HT-29 (cell line): ENCODE measurements around the gene CEACAM7. TPM values are rescaled to one million over a fixed set of nuclear protein-coding genes. Genes with fewer than 3 reads are reported as not detected.

ENCODE experiments used
- DNase-seq: peaks from one replicate; pipeline ENCODE4 v3.0.0-alpha.2; 2015; ENCODE audit warnings: low spot score
- total RNA-seq: library from RNA; depleted of rRNA; stranded (reverse); fragments of >200 nt; shearing (Covaris generic); gene quantifications from 2 replicates; pipeline ENCODE4 v1.2.3, GENCODE V29; 2014

CEACAM7 gene
- total RNA-seq, 1 experiment from 2014 or later = 0.92 TPM

DNA sequence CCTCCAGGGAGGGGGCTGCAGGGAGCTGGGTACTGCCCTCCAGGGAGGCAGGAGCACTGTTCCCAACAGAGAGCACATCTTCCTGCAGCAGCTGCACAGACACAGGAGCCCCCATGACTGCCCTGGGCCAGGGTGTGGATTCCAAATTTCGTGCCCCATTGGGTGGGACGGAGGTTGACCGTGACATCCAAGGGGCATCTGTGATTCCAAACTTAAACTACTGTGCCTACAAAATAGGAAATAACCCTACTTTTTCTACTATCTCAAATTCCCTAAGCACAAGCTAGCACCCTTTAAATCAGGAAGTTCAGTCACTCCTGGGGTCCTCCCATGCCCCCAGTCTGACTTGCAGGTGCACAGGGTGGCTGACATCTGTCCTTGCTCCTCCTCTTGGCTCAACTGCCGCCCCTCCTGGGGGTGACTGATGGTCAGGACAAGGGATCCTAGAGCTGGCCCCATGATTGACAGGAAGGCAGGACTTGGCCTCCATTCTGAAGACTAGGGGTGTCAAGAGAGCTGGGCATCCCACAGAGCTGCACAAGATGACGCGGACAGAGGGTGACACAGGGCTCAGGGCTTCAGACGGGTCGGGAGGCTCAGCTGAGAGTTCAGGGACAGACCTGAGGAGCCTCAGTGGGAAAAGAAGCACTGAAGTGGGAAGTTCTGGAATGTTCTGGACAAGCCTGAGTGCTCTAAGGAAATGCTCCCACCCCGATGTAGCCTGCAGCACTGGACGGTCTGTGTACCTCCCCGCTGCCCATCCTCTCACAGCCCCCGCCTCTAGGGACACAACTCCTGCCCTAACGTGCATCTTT, 12.5 kb upstream of the CEACAM7 start:
- no peak for DNase-seq

GRCh38 chr19:41699968-41700323, 11.9 kb upstream of the CEACAM7 start:
- DNase-seq = no peak

DNA sequence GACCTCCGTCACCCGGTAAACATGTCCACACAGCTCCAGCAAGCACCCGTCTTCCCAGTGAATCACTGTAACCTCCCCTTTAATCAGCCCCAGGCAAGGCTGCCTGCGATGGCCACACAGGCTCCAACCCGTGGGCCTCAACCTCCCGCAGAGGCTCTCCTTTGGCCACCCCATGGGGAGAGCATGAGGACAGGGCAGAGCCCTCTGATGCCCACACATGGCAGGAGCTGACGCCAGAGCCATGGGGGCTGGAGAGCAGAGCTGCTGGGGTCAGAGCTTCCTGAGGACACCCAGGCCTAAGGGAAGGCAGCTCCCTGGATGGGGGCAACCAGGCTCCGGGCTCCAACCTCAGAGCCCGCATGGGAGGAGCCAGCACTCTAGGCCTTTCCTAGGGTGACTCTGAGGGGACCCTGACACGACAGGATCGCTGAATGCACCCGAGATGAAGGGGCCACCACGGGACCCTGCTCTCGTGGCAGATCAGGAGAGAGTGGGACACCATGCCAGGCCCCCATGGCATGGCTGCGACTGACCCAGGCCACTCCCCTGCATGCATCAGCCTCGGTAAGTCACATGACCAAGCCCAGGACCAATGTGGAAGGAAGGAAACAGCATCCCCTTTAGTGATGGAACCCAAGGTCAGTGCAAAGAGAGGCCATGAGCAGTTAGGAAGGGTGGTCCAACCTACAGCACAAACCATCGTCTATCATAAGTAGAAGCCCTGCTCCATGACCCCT, 11.3 kb upstream of the CEACAM7 start:
- no peak for DNase-seq

DNA sequence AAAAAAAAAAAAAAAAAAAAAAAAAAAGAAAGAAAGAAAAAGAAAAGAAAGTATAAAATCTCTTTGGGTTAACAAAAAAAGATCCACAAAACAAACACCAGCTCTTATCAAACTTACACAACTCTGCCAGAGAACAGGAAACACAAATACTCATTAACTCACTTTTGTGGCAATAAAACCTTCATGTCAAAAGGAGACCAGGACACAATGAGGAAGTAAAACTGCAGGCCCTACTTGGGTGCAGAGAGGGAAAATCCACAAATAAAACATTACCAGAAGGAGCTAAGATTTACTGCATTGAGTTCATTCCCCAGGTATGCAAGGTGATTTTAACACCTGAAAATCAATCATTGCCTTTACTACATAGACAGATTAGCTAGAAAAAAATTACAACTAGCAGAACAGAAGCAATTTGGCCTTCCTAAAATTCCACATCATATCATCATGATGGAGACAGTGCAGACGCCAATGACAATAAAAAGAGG, 10.7 kb upstream of the CEACAM7 start:
- peak; percentile 80 for DNase-seq

DNA sequence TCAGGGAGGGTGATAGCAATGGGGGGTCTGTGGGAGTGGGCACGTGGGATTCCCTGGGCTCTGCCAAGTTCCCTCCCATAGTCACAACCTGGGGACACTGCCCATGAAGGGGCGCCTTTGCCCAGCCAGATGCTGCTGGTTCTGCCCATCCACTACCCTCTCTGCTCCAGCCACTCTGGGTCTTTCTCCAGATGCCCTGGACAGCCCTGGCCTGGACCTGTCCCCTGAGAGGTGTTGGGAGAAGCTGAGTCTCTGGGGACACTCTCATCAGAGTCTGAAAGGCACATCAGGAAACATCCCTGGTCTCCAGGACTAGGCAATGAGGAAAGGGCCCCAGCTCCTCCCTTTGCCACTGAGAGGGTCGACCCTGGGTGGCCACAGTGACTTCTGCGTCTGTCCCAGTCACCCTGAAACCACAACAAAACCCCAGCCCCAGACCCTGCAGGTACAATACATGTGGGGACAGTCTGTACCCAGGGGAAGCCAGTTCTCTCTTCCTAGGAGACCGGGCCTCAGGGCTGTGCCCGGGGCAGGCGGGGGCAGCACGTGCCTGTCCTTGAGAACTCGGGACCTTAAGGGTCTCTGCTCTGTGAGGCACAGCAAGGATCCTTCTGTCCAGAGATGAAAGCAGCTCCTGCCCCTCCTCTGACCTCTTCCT, 9.3 kb upstream of the CEACAM7 start:
- no peak for DNase-seq

DNA sequence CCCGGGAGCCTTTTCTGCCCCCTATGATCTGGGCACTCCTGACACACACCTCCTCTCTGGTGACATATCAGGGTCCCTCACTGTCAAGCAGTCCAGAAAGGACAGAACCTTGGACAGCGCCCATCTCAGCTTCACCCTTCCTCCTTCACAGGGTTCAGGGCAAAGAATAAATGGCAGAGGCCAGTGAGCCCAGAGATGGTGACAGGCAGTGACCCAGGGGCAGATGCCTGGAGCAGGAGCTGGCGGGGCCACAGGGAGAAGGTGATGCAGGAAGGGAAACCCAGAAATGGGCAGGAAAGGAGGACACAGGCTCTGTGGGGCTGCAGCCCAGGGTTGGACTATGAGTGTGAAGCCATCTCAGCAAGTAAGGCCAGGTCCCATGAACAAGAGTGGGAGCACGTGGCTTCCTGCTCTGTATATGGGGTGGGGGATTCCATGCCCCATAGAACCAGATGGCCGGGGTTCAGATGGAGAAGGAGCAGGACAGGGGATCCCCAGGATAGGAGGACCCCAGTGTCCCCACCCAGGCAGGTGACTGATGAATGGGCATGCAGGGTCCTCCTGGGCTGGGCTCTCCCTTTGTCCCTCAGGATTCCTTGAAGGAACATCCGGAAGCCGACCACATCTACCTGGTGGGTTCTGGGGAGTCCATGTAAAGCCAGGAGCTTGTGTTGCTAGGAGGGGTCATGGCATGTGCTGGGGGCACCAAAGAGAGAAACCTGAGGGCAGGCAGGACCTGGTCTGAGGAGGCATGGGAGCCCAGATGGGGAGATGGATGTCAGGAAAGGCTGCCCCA, 8.5 kb upstream of the CEACAM7 start:
- DNase-seq = peak; percentile 69

GRCh38 chr19:41695745-41696144, 7.7 kb upstream of the CEACAM7 start:
- DNase-seq = no peak

- no peak for DNase-seq
These were observed 7.0 kb upstream of the CEACAM7 start for GRCh38 chr19:41694831-41695635.

GRCh38 chr19:41694196-41694595, 6.1 kb upstream of the CEACAM7 start:
- DNase-seq = no peak

DNA sequence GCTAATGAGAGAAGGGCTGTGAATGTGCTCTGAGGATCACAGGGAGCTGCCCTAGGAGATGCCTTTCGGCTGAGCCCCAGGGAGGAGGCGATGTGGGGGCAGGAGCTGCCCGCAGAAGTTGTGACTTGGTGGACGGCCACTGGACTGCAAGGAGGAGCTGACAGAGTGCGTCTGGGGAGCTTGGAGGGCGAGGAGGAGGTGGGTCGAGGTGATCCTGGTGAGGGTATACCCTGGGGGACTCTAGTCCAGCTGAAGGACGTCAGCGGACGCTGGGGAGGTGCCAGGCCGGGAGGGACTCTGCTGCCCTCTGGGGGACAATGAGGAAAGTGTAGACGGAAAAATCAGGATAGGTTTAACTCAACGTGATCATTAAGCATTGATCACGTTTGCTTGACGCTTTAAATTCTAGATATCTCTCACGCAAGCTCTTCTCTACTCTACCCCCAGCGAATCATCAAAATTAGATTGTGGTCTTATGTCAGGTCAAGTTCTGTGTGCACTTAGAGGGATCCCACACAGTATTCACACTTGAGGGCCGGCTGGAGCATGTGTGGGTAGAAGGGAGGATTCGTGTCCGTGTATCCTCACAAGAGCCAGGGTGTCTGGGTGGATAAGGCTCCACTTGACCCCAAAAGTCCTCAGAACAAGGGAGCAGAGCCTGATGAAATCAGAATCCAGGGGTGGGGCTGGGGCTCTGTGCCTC, 3.3 kb upstream of the CEACAM7 start:
- peak; percentile 79 for DNase-seq

GRCh38 chr19:41690801-41691065, 2.7 kb upstream of the CEACAM7 start:
- DNase-seq = no peak

- no peak for DNase-seq
These were observed 2.1 kb upstream of the CEACAM7 start for GRCh38 chr19:41689993-41690800.

DNA sequence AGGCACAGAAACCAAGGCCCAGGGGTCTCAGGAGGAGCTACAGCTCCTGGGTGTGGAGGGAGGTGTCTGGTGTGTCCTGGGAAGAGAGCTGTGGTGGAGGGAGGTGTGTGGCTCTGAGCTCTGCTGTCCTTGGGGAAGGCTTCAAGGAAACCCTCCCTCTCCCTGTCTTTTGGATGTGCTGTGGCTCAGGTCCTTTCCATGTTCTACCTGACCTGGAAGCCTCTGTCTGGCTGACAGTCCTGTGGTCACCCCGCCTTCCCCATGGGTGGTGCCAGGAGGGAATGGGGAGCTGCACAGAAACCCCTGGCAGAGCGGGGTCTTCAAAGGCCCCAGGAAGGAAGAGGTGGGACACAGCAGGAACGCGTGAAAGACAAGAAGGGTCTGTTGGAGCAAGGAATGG, 617 bp upstream of the CEACAM7 start:
- DNase-seq = no peak

DNA sequence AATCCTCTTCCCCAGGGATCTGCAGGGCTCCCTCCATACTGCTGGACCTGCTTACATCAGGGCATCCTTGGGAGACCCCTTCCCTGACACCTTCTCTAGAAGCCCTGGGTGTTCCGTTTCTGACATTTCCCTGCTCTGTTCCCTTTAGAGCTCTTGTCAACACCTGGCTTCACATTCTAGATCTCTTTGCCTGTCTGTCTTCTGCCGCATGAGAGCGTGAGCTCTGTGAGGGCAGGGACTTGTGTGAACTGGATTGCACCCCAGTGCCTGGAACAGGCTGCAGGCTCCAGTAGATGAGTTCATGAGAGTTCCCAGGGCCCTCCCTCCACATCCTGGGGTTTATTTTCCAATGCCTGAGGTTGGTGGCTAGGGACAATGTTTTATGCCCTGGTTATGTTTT, 651 bp downstream of the CEACAM7 start:
- DNase-seq = no peak

GRCh38 chr19:41682437-41682836, 5.6 kb downstream of the CEACAM7 start:
- peak; percentile 69 for DNase-seq

DNA sequence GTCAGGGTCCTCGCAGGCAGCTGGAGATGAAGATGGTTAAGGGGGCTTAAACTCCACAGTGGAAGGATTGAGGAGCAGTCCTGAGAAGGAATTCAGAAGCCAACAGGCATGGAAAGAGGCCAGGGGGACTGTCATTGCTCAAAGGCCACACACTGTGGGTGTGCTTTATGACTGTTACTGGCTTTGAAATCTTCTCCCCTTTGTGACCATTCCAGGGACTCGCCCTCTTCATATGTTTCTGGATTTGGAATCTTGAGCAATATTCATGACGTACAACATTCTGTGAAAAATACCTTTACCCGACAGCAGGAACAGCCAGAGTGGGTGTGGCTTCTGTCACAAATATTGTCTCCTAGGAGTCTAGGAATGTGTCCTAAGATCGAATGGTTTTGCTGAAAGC, 16.6 kb downstream of the CEACAM7 start:
- no peak for DNase-seq

- DNase-seq = no peak
These were observed 17.3 kb downstream of the CEACAM7 start for GRCh38 chr19:41670755-41671154.

- DNase-seq = no peak
These were observed 19.8 kb downstream of the CEACAM7 start for GRCh38 chr19:41668315-41668714.

GRCh38 chr19:41666075-41666474, 22.0 kb downstream of the CEACAM7 start:
- no peak for DNase-seq

GRCh38 chr19:41657157-41657556, 30.9 kb downstream of the CEACAM7 start:
- DNase-seq = no peak
